ENCODE data around the gene IL6ST. TPM values are rescaled to one million over a fixed set of nuclear protein-coding genes. Genes with fewer than 3 reads are reported as not detected.
"Not testable (repeated sequence)": the region's sequence is repeated elsewhere in the genome, so short reads cannot be mapped to it uniquely, and the experiment has no call there.

IL6ST gene
- 100 to 1,000 TPM; 192 to 238 (median 219) TPM for total RNA-seq
- polyA plus RNA-seq = 40.5 TPM
- long read RNA-seq, donor 1, full-length matches to known transcripts = 87 of 129 reads
- long read RNA-seq, donor 1, partial matches to known transcripts = 8 of 129 reads
- long read RNA-seq, donor 1, other reads (novel, unspliced or antisense) = 34 of 129 reads
- long read RNA-seq, donor 2, full-length matches to known transcripts = 11 of 16 reads
- long read RNA-seq, donor 2, partial matches to known transcripts = 2 of 16 reads
- long read RNA-seq, donor 2, other reads (novel, unspliced or antisense) = 3 of 16 reads
- long read RNA-seq, donor 3, full-length matches to known transcripts = 248 of 339 reads
- long read RNA-seq, donor 3, partial matches to known transcripts = 30 of 339 reads
- long read RNA-seq, donor 3, other reads (novel, unspliced or antisense) = 61 of 339 reads
- long read RNA-seq, donor 4, full-length matches to known transcripts = 22 of 32 reads
- long read RNA-seq, donor 4, partial matches to known transcripts = 4 of 32 reads
- long read RNA-seq, donor 4, other reads (novel, unspliced or antisense) = 6 of 32 reads

- no peaks in the 10 kb centered on the region for H3K27me3 ChIP-seq (ENCODE audit: control insufficient read depth, insufficient read depth)
- WGBS = under 1% methylated on average over 48 of the region's 48 CpGs
- intact Hi-C loops (cut with DNase I) = loop anchor here in 1 of 4 donors (10.0 kb wide), 1 partner anchor 180 kb away; no protein-coding TSS in a partner anchor
- peak within 1 kb of the TSS; percentile 97 for H3K27ac ChIP-seq (ENCODE audit: low read length)
- peak; percentile 64 to 70 for ATAC-seq
- no peak for DNase-seq
- peak within 1 kb of the TSS; percentile 95 for H3K4me3 ChIP-seq (ENCODE audit: low read length)
- H3K4me1 ChIP-seq (ENCODE audit: control insufficient read depth, insufficient read depth, low read length) = peaks cover 2% of the 10 kb centered on the region
- no peaks in the 10 kb centered on the region for H3K9me3 ChIP-seq (ENCODE audit: control insufficient read depth, low read length)
Measured at GRCh38 chr5:55994495-55994997, at the start of gene IL6ST. IL6ST (minus strand) TSS chr5:55994963; CDS start chr5:55976278, 18,685 bp downstream.

- no peak overlapping the region for H3K4me3 ChIP-seq (ENCODE audit: low read length)
- intact Hi-C loops (cut with DNase I) = loop anchor here in 1 of 4 donors (10.0 kb wide), 1 partner anchor 65 kb away; no protein-coding TSS in a partner anchor
- H3K4me1 ChIP-seq (ENCODE audit: control insufficient read depth, insufficient read depth, low read length) = no peaks in the 10 kb centered on the region
- DNase-seq (no peak), ATAC-seq (peak; percentile 13 to 36)
- H3K9me3 ChIP-seq (ENCODE audit: control insufficient read depth, low read length) = no peaks in the 10 kb centered on the region
- no peak overlapping the region for H3K27ac ChIP-seq (ENCODE audit: low read length)
- WGBS = 34% methylated on average over 2 of the region's 2 CpGs
- no peaks in the 10 kb centered on the region for H3K27me3 ChIP-seq (ENCODE audit: control insufficient read depth, insufficient read depth)
Measured at GRCh38 chr5:56039985-56040384, 45.2 kb upstream of the IL6ST start.

GRCh38 chr5:56038206-56038605 lies 43.4 kb upstream of the IL6ST start:
- intact Hi-C loops (cut with DNase I); DNase-seq; H3K27ac ChIP-seq (ENCODE audit: low read length); H3K27me3 ChIP-seq (ENCODE audit: control insufficient read depth, insufficient read depth); H3K4me1 ChIP-seq (ENCODE audit: control insufficient read depth, insufficient read depth, low read length); ATAC-seq; H3K9me3 ChIP-seq (ENCODE audit: control insufficient read depth, low read length); H3K4me3 ChIP-seq (ENCODE audit: low read length): not testable (repeated sequence)
- 84% methylated on average over 4 of the region's 6 CpGs for WGBS

- Histone ChIP-seq H3K9me3 (ENCODE audit: control insufficient read depth, low read length) (no peaks in the 10 kb centered on the region), H3K4me3 (ENCODE audit: low read length) (no peak overlapping the region), H3K4me1 (ENCODE audit: control insufficient read depth, insufficient read depth, low read length) (no peaks in the 10 kb centered on the region), H3K27ac (ENCODE audit: low read length) (no peak overlapping the region), H3K27me3 (ENCODE audit: control insufficient read depth, insufficient read depth) (no peaks in the 10 kb centered on the region)
- WGBS = 32% methylated on average over 4 of the region's 4 CpGs
- ATAC-seq = peak in 1 of 2 donors; percentile 36
- DNase-seq = no peak
- intact Hi-C loops (cut with DNase I) = no loop called here
Measured at GRCh38 chr5:56037531-56038010, 42.8 kb upstream of the IL6ST start.

- not testable (repeated sequence) for H3K27me3 ChIP-seq (ENCODE audit: control insufficient read depth, insufficient read depth)
Measured at GRCh38 chr5:56035394-56035793, 40.6 kb upstream of the IL6ST start.

GRCh38 chr5:56029871-56030630 lies 35.3 kb upstream of the IL6ST start:
- DNase-seq; ATAC-seq; intact Hi-C loops (cut with DNase I); H3K4me3 ChIP-seq (ENCODE audit: low read length); H3K27me3 ChIP-seq (ENCODE audit: control insufficient read depth, insufficient read depth); H3K27ac ChIP-seq (ENCODE audit: low read length); H3K9me3 ChIP-seq (ENCODE audit: control insufficient read depth, low read length); H3K4me1 ChIP-seq (ENCODE audit: control insufficient read depth, insufficient read depth, low read length): not testable (repeated sequence)
- WGBS = 96% methylated on average over 7 of the region's 7 CpGs

More at GRCh38 chr5:56035394-56035793, 40.6 kb upstream of the IL6ST start:
- H3K27ac ChIP-seq (ENCODE audit: low read length); H3K9me3 ChIP-seq (ENCODE audit: control insufficient read depth, low read length); H3K4me3 ChIP-seq (ENCODE audit: low read length); DNase-seq; H3K4me1 ChIP-seq (ENCODE audit: control insufficient read depth, insufficient read depth, low read length); intact Hi-C loops (cut with DNase I); ATAC-seq: not testable (repeated sequence)
- over 99% methylated on average over 21 of the region's 21 CpGs for WGBS

GRCh38 chr5:56029457-56029856 lies 34.7 kb upstream of the IL6ST start:
- Histone ChIP-seq H3K27ac (ENCODE audit: low read length) (no peak overlapping the region), H3K4me3 (ENCODE audit: low read length) (no peak overlapping the region), H3K9me3 (ENCODE audit: control insufficient read depth, low read length) (no peaks in the 10 kb centered on the region), H3K27me3 (ENCODE audit: control insufficient read depth, insufficient read depth) (no peaks in the 10 kb centered on the region), H3K4me1 (ENCODE audit: control insufficient read depth, insufficient read depth, low read length) (no peaks in the 10 kb centered on the region)
- intact Hi-C loops (cut with DNase I) = no loop called here
- DNase-seq = no peak
- ATAC-seq = no peak

- no peak for ATAC-seq
- Histone ChIP-seq H3K27me3 (ENCODE audit: control insufficient read depth, insufficient read depth) (no peaks in the 10 kb centered on the region), H3K4me1 (ENCODE audit: control insufficient read depth, insufficient read depth, low read length) (no peaks in the 10 kb centered on the region), H3K27ac (ENCODE audit: low read length) (no peak overlapping the region), H3K4me3 (ENCODE audit: low read length) (no peak overlapping the region), H3K9me3 (ENCODE audit: control insufficient read depth, low read length) (no peaks in the 10 kb centered on the region)
- intact Hi-C loops (cut with DNase I) = no loop called here
- DNase-seq = no peak
- 97% methylated on average over 6 of the region's 6 CpGs for WGBS
Measured at GRCh38 chr5:56028708-56029107, 33.9 kb upstream of the IL6ST start.

- H3K4me1 ChIP-seq (ENCODE audit: control insufficient read depth, insufficient read depth, low read length) = no peaks in the 10 kb centered on the region
- intact Hi-C loops (cut with DNase I) = no loop called here
- DNase-seq (no peak), ATAC-seq (no peak)
- H3K9me3 ChIP-seq (ENCODE audit: control insufficient read depth, low read length) = no peaks in the 10 kb centered on the region
- no peak overlapping the region for H3K4me3 ChIP-seq (ENCODE audit: low read length)
- no peak overlapping the region for H3K27ac ChIP-seq (ENCODE audit: low read length)
- H3K27me3 ChIP-seq (ENCODE audit: control insufficient read depth, insufficient read depth) = no peaks in the 10 kb centered on the region
- WGBS = 74% methylated on average over 3 of the region's 3 CpGs
Measured at GRCh38 chr5:56026863-56027300, 32.1 kb upstream of the IL6ST start.

GRCh38 chr5:56025151-56025885 lies 30.6 kb upstream of the IL6ST start:
- intact Hi-C loops (cut with DNase I) = no loop called here
- H3K4me1 ChIP-seq (ENCODE audit: control insufficient read depth, insufficient read depth, low read length) = no peaks in the 10 kb centered on the region
- H3K27ac ChIP-seq (ENCODE audit: low read length) = no peak overlapping the region
- 88% methylated on average over 4 of the region's 4 CpGs for WGBS
- no peaks in the 10 kb centered on the region for H3K27me3 ChIP-seq (ENCODE audit: control insufficient read depth, insufficient read depth)
- H3K9me3 ChIP-seq (ENCODE audit: control insufficient read depth, low read length) = no peaks in the 10 kb centered on the region
- no peak for ATAC-seq
- DNase-seq = no peak
- no peak overlapping the region for H3K4me3 ChIP-seq (ENCODE audit: low read length)

Measured in right cardiac atrium (tissue), 5 donors.